Mesenchymal stem cell (in vitro differentiated cells and primary cell): ENCODE results near the gene CTSC.

Experiments used
- DNase-seq: peaks from one replicate; pipeline ENCODE4 v3.0.0-alpha.2; 2013
- H2AFZ ChIP-seq: one replicate; pipeline ENCODE4 v1.6.1; 2013; ENCODE audit warnings: low read depth, mild to moderate bottlenecking, control low read depth, inconsistent platforms, low read length, moderate library complexity
- H2AK5ac ChIP-seq: 2 replicates; pipeline ENCODE4 v1.6.1; 2013; ENCODE audit warnings: low read length, moderate library complexity, mild to moderate bottlenecking, inconsistent platforms; ENCODE audit not compliant: severe bottlenecking
- H2BK120ac ChIP-seq: one replicate; pipeline ENCODE4 v1.6.1; 2013; ENCODE audit warnings: low read depth, mild to moderate bottlenecking, inconsistent platforms, low read length, moderate library complexity
- H2BK12ac ChIP-seq, 2 experiments: one replicate each; pipeline ENCODE4 v1.6.1; 2013; ENCODE audit warnings: inconsistent platforms in 2 of 2, low read length in 2 of 2, mild to moderate bottlenecking in 2 of 2, moderate library complexity in 2 of 2, control low read depth in 1 of 2
- H2BK15ac ChIP-seq: one replicate; pipeline ENCODE4 v1.6.1; 2013; ENCODE audit warnings: mild to moderate bottlenecking, low read depth, inconsistent platforms; ENCODE audit not compliant: poor library complexity, severe bottlenecking
- H2BK5ac ChIP-seq: 2 replicates; pipeline ENCODE4 v1.6.1; 2013; ENCODE audit warnings: low read depth, mild to moderate bottlenecking, low read length, control low read depth, inconsistent platforms; ENCODE audit not compliant: poor library complexity, severe bottlenecking
- H3K14ac ChIP-seq, 2 experiments: one replicate each; pipeline ENCODE4 v1.6.1; 2013; ENCODE audit warnings: inconsistent platforms in 2 of 2, low read length in 2 of 2, control low read depth in 1 of 2, mild to moderate bottlenecking in 1 of 2, moderate library complexity in 1 of 2
- H3K18ac ChIP-seq, 2 experiments: one replicate each; pipeline ENCODE4 v1.6.1; 2013; ENCODE audit warnings: inconsistent platforms in 2 of 2, low read length in 2 of 2, control low read depth in 1 of 2, low read depth in 1 of 2, mild to moderate bottlenecking in 1 of 2
- H3K23ac ChIP-seq, 2 experiments: one replicate each; pipeline ENCODE4 v1.6.1; 2013; ENCODE audit warnings: inconsistent platforms in 2 of 2, low read length in 2 of 2, mild to moderate bottlenecking in 2 of 2, moderate library complexity in 2 of 2, control low read depth in 1 of 2
- H3K27ac ChIP-seq: 2 replicates; pipeline ENCODE4 v1.5.1; 2013; ENCODE audit warnings: mild to moderate bottlenecking, moderate library complexity, low read length, control low read depth, inconsistent platforms; ENCODE audit not compliant: poor library complexity, severe bottlenecking
- H3K27me3 ChIP-seq, 2 experiments: 2 replicates each; pipeline versions ENCODE4 v1.6.1 to v1.7.0; 2013; ENCODE audit warnings: low read length in 2 of 2, mild to moderate bottlenecking in 2 of 2, moderate library complexity in 2 of 2, control low read depth in 1 of 2, inconsistent platforms in 1 of 2; ENCODE audit not compliant: control insufficient read depth in 1 of 2, insufficient read depth in 1 of 2
- H3K36me3 ChIP-seq, 2 experiments: 2 replicates each; pipeline versions ENCODE4 v1.6.1 to v1.7.0; 2013; ENCODE audit warnings: low read length in 2 of 2, control low read depth in 1 of 2, inconsistent platforms in 1 of 2, low read depth in 1 of 2, mild to moderate bottlenecking in 1 of 2; ENCODE audit not compliant: insufficient read depth in 2 of 2, control insufficient read depth in 1 of 2
- H3K4ac ChIP-seq, 2 experiments: one replicate each; pipeline ENCODE4 v1.6.1; 2013; ENCODE audit warnings: inconsistent platforms in 2 of 2, low read length in 2 of 2, mild to moderate bottlenecking in 2 of 2, moderate library complexity in 2 of 2, control low read depth in 1 of 2, low read depth in 1 of 2
- H3K4me1 ChIP-seq: 2 replicates; pipeline ENCODE4 v1.6.1; 2013; ENCODE audit warnings: low read depth, low read length, control low read depth; ENCODE audit not compliant: control insufficient read depth, insufficient read depth
- H3K4me2 ChIP-seq: 2 replicates; pipeline ENCODE4 v1.6.1; 2013; ENCODE audit warnings: low read length, mild to moderate bottlenecking, inconsistent platforms; ENCODE audit not compliant: poor library complexity, severe bottlenecking
- H3K4me3 ChIP-seq, 2 experiments: 2 replicates each; pipeline versions ENCODE4 v1.5.1 to v1.7.0; 2013; ENCODE audit warnings: low read length in 2 of 2, mild to moderate bottlenecking in 2 of 2, control low read depth in 1 of 2, low read depth in 1 of 2; ENCODE audit not compliant: insufficient read depth in 1 of 2
- H3K79me1 ChIP-seq: replicated peaks from 2 replicates; pipeline ENCODE4 v1.6.1; 2013; ENCODE audit warnings: mild to moderate bottlenecking, control low read depth, low read length, inconsistent platforms; ENCODE audit not compliant: poor library complexity, severe bottlenecking
- H3K9ac ChIP-seq: 2 replicates; pipeline ENCODE4 v1.7.0; 2013; ENCODE audit warnings: mild to moderate bottlenecking, low read length, moderate library complexity
- H3K9me3 ChIP-seq: 2 replicates; pipeline ENCODE4 v1.7.0; 2013; ENCODE audit warnings: mild to moderate bottlenecking, low read length; ENCODE audit not compliant: control insufficient read depth
- H4K8ac ChIP-seq: one replicate; pipeline ENCODE4 v1.6.1; 2013; ENCODE audit warnings: inconsistent platforms, mild to moderate bottlenecking, low read length, moderate library complexity
- H4K91ac ChIP-seq: one replicate; pipeline ENCODE4 v1.6.1; 2013; ENCODE audit warnings: mild to moderate bottlenecking, low read length, inconsistent platforms
- WGBS: methylation state at CpG from one replicate; pipeline ENCODE4 v1.1.7; 2013; ENCODE audit warnings: mixed read lengths; 5-methylcytosine and 5-hydroxymethylcytosine counted together

CTSC gene

GRCh38 chr11:88340366-88340935 is 2.9 kb upstream of the CTSC start:
- H3K23ac ChIP-seq = no peak overlapping the region
- H4K91ac ChIP-seq = no peak overlapping the region
- 89% methylated on average over 2 of the region's 3 CpGs for WGBS
- H3K9ac ChIP-seq = no peak overlapping the region
- H3K36me3 ChIP-seq = no peaks in the 10 kb centered on the region
- no peak overlapping the region for H3K4ac ChIP-seq
- no peak overlapping the region for H3K27ac ChIP-seq
- H3K4me1 ChIP-seq = no peaks in the 10 kb centered on the region
- no peak overlapping the region for H2BK12ac ChIP-seq
- H4K8ac ChIP-seq = no peak overlapping the region
- H3K4me3 ChIP-seq = no peak overlapping the region
- no peak overlapping the region for H3K18ac ChIP-seq
- no peaks in the 10 kb centered on the region for H3K9me3 ChIP-seq
- no peak overlapping the region for H2BK15ac ChIP-seq
- H2AFZ ChIP-seq = no peak overlapping the region
- DNase-seq = no peak
- H2BK5ac ChIP-seq = no peak overlapping the region
- peaks cover 12% of the 10 kb centered on the region for H3K79me1 ChIP-seq
- no peak overlapping the region for H3K14ac ChIP-seq
- H2BK120ac ChIP-seq = no peak overlapping the region
- no peak overlapping the region for H3K4me2 ChIP-seq
- H3K27me3 ChIP-seq = no peaks in the 10 kb centered on the region
- no peak overlapping the region for H2AK5ac ChIP-seq

GRCh38 chr11:88337987-88338668 is 592 bp upstream of the CTSC start:
- H2AK5ac ChIP-seq = no peak overlapping the region
- no peak overlapping the region for H3K23ac ChIP-seq
- H3K27ac ChIP-seq = peak overlapping the region; percentile 31
- H2BK15ac ChIP-seq = no peak overlapping the region
- peak overlapping the region; percentile 92 for H3K9ac ChIP-seq
- H4K8ac ChIP-seq = peak overlapping the region; percentile 16
- peak overlapping the region; percentile 36 for H2AFZ ChIP-seq
- DNase-seq = peak; percentile 86
- H3K4me1 ChIP-seq = no peaks in the 10 kb centered on the region
- peaks cover 11% of the 10 kb centered on the region for H3K79me1 ChIP-seq
- peak overlapping the region in 1 of 2 experiments; percentile 51 for H2BK12ac ChIP-seq
- peak overlapping the region; percentile 5 to 81 for H3K4ac ChIP-seq
- no peaks in the 10 kb centered on the region for H3K9me3 ChIP-seq
- peak overlapping the region; percentile 89 to 90 for H3K4me3 ChIP-seq
- H4K91ac ChIP-seq = no peak overlapping the region
- H2BK5ac ChIP-seq = no peak overlapping the region
- H3K27me3 ChIP-seq = no peaks in the 10 kb centered on the region
- no peak overlapping the region for H3K14ac ChIP-seq
- 15% methylated on average over 9 of the region's 15 CpGs for WGBS
- H3K4me2 ChIP-seq = peak overlapping the region; percentile 67
- H3K18ac ChIP-seq = peak overlapping the region in 1 of 2 experiments; percentile 86
- peaks cover 0 to 17% of the 10 kb centered on the region in 2 experiments for H3K36me3 ChIP-seq
- H2BK120ac ChIP-seq = peak overlapping the region; percentile 4

- H3K4me1 ChIP-seq = no peaks in the 10 kb centered on the region
- H3K23ac ChIP-seq = no peak overlapping the region
- WGBS = 75% methylated on average over 4 of the region's 4 CpGs
- H2BK15ac ChIP-seq = no peak overlapping the region
- H3K27me3 ChIP-seq = no peaks in the 10 kb centered on the region
- no peak overlapping the region for H2BK120ac ChIP-seq
- H2AK5ac ChIP-seq = no peak overlapping the region
- no peak overlapping the region for H3K4ac ChIP-seq
- H3K27ac ChIP-seq = no peak overlapping the region
- H3K9me3 ChIP-seq = no peaks in the 10 kb centered on the region
- no peak overlapping the region for H3K9ac ChIP-seq
- H4K8ac ChIP-seq = no peak overlapping the region
- peaks cover 10% of the 10 kb centered on the region for H3K79me1 ChIP-seq
- no peak overlapping the region for H4K91ac ChIP-seq
- peak overlapping the region; percentile 0 for H3K4me2 ChIP-seq
- H3K4me3 ChIP-seq = peak overlapping the region in 1 of 2 experiments; percentile 42
- no peak for DNase-seq
- no peak overlapping the region for H2BK12ac ChIP-seq
- no peak overlapping the region for H2AFZ ChIP-seq
- no peak overlapping the region for H3K18ac ChIP-seq
- peaks cover 6 to 39% of the 10 kb centered on the region in 2 experiments for H3K36me3 ChIP-seq
- no peak overlapping the region for H3K14ac ChIP-seq
- no peak overlapping the region for H2BK5ac ChIP-seq
These were observed 2.3 kb downstream of the CTSC start for GRCh38 chr11:88335284-88335683.

GRCh38 chr11:88333862-88334261 is 3.7 kb downstream of the CTSC start:
- peaks cover 9 to 45% of the 10 kb centered on the region in 2 experiments for H3K36me3 ChIP-seq
- no peak overlapping the region for H3K18ac ChIP-seq
- no peak overlapping the region for H3K23ac ChIP-seq
- no peak overlapping the region for H4K8ac ChIP-seq
- no CpG with 5 or more reads among the region's 2 CpGs for WGBS
- no peaks in the 10 kb centered on the region for H3K4me1 ChIP-seq
- DNase-seq = no peak
- H2BK12ac ChIP-seq = no peak overlapping the region
- no peak overlapping the region for H3K4ac ChIP-seq
- no peak overlapping the region for H2AFZ ChIP-seq
- H3K4me3 ChIP-seq = no peak overlapping the region
- no peak overlapping the region for H3K14ac ChIP-seq
- H2BK15ac ChIP-seq = no peak overlapping the region
- no peak overlapping the region for H2BK120ac ChIP-seq
- H3K27me3 ChIP-seq = no peaks in the 10 kb centered on the region
- H3K27ac ChIP-seq = no peak overlapping the region
- H3K9ac ChIP-seq = no peak overlapping the region
- no peak overlapping the region for H2AK5ac ChIP-seq
- no peak overlapping the region for H2BK5ac ChIP-seq
- no peak overlapping the region for H3K4me2 ChIP-seq
- no peaks in the 10 kb centered on the region for H3K9me3 ChIP-seq
- H4K91ac ChIP-seq = no peak overlapping the region
- H3K79me1 ChIP-seq = peaks cover 10% of the 10 kb centered on the region
